GM18505 (cell line): ENCODE results near the gene GRAMD2A.

ENCODE experiments used
- ATAC-seq: cut with Tn5 transposase; IDR thresholded peaks from one replicate; pipeline ENCODE4 v1.9.1; 2021; ENCODE audit not compliant: unreplicated experiment
- POLR2A ChIP-seq: IDR thresholded peaks from 4 replicates; pipeline ENCODE4 v1.6.1; 2011; ENCODE audit warnings: borderline replicate concordance; ENCODE audit not compliant: insufficient read depth, insufficient read length; ENCODE audit errors: extremely low read depth

The GRAMD2A gene

GRCh38 chr15:72189250-72189902 lies 8.2 kb downstream of the GRAMD2A start:
- no peak for ATAC-seq
- TF ChIP-seq POLR2A: no peak

DNA sequence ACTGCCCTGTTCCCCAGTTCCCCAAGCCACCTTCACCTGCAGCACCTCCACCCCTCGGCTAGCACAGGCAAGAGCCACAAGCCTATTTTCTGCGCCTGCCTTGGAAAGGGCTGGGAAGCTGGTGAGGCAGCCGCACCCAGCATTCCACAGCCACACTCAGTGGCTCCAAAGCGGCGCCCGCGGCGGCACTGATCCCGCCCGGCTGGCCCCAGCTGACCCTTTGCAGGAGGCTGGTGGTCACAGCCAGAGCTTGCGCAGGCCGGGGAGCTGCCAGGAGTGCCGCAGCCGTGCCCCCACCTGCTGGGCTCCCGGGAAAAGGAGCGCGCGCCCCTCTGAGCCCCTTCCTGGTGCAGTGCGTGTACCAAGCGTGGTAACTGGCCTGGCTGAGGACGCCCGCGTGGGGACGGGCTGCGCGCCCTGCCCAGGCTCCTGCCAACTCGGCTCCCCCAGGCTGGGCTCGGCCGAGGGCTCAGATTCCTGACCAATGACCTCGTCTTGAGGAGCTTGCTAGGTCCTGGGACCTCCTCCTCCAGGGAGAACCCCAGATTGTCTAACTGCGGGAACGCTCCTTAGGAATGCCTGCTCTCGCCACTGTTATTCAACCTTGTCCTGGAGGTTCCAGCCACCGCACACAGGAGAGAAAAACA lies 13.3 kb downstream of the GRAMD2A start:
- no peak for ATAC-seq
- no peak for TF ChIP-seq POLR2A

GRCh38 chr15:72183781-72184164 lies 13.8 kb downstream of the GRAMD2A start:
- ATAC-seq: no peak
- no peak for TF ChIP-seq POLR2A

- no peak for ATAC-seq
- no peak for TF ChIP-seq POLR2A
Observed at GRCh38 chr15:72182673-72183072, 14.9 kb downstream of the GRAMD2A start.

GRCh38 chr15:72182244-72182643 lies 15.3 kb downstream of the GRAMD2A start:
- no peak for TF ChIP-seq POLR2A
- ATAC-seq: no peak

DNA sequence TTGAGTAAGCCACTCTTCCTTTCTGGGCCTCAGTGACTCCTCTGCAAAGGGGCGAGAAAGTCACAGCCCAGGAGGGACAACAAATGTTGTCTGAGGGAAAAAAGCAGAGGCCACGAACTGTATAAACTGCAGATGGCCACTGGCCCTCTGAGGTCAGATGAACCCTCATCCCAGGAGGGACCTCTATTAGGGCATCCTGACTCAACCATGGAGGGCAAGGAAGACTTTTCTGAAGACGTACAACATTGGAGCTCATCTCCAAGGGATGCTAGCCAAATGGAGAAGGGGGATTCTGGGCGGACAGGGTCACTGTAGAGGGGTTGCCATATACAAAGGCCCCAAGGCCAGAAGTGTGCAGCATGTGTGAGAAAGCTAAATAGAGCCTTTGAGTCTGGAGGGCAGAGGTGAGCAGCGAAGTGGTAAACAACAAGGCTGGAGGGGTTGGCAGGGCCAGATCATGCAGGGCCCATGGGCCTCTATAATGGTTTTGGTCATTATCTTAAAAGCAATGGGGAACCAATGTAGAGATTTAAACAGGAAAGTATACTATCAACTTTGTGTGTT lies 16.7 kb downstream of the GRAMD2A start:
- no peak for TF ChIP-seq POLR2A
- no peak for ATAC-seq

GRCh38 chr15:72179950-72180581 lies 17.5 kb downstream of the GRAMD2A start:
- ATAC-seq: no peak

DNA sequence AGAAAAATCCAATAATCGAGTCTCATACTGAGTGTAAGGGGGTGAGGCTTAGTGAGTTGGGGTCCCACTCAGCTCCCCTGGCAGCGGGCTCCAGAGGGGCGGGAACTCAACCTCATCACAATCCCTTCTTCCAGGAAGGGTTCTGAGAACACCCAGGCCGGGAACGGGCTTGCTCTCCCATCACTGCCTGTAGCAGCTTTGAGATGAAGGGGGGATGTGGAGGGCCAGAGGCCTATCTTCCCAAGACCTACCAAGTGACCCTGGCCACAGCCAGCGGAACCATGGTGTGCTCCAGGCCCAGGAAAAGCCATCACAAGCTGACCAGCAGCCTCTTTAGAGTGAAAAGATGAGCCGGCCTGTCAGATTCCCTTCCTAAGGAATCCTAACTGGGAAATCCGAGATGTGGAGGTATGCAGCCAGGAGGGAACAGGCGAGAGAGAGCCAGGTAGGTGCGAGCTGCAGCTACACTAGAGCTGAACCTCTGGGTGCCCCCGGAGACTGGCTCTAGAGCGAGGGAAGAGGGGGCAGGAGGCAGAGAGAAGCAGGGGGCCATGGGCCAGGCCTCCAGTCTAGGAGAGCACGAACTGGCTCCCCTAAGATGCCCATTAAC lies 18.5 kb downstream of the GRAMD2A start:
- no peak for ATAC-seq
- no peak for TF ChIP-seq POLR2A

More at GRCh38 chr15:72179950-72180581, 17.5 kb downstream of the GRAMD2A start:
- TF ChIP-seq POLR2A: no peak

DNA sequence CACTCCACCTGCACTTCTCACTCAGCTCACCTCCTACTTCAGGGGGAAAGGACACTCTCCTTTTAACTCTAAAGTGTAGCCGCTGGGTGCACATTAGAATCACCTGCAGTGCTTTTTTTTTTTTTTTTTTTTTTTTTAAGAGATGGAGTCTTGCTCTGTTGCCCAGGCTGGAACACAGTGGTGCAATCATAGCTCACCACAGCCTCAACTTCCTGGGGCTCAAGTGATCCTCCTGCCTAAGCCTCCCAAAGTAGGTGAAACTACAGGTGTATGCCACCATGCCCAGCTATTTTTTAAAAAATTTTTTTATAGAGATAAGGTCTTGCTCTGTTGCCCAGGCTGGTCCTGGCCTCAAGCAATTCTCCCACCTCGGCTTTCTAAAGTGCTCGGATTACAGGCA lies 20.8 kb downstream of the GRAMD2A start:
- no peak for TF ChIP-seq POLR2A
- ATAC-seq: no peak

- no peak for ATAC-seq
- no peak for TF ChIP-seq POLR2A
Observed at GRCh38 chr15:72176159-72176558, 21.4 kb downstream of the GRAMD2A start.

- no peak for ATAC-seq
Observed at GRCh38 chr15:72175186-72176044, 22.2 kb downstream of the GRAMD2A start.

GRCh38 chr15:72174551-72175165 lies 22.9 kb downstream of the GRAMD2A start:
- TF ChIP-seq POLR2A: no peak
- no peak for ATAC-seq

More at GRCh38 chr15:72175186-72176044, 22.2 kb downstream of the GRAMD2A start:
- no peak for TF ChIP-seq POLR2A
